GM18519 (cell line): ENCODE measurements around the gene MED25.

ENCODE experiments used
- ATAC-seq: cut with Tn5 transposase; IDR thresholded peaks from one replicate; pipeline ENCODE4 v1.9.1; 2021; ENCODE audit warnings: mild to moderate bottlenecking, moderate library complexity; ENCODE audit not compliant: unreplicated experiment, low FRiP score

The MED25 gene

DNA sequence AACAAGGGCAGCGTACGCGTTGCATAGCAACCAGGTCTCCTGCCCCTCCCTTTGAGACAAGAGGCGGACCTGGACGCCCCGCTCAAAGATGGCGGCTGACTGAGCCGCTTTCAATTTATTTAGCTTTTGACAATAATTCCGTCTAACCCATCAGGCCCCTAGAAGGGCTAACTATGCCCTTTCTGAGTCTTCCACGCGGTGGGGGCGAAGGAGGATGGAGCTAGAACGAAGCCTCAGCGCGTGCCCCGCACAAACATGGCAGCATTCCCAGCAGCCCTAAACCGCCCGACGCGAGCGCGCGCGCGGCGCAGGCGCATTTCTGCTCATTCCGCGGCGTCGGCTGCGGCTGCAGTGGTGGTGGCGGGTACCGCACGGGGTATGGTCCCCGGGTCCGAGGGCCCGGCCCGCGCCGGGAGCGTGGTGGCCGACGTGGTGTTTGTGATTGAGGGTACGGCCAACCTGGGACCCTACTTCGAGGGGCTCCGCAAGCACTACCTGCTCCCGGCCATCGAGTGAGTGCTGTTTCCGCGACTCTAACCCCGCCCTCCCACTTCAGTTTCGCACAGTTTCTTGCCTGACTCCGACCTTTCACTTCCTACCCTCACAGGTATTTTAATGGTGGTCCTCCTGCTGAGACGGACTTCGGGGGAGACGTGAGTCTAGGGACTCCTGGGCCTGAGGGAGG is at the start of gene MED25:
Gene MED25, plus strand, starts transcription at position 326 of the 685 bp plus-strand sequence. Its CDS starts 53 bp downstream, at position 379.
- peak; percentile 43 for ATAC-seq

DNA sequence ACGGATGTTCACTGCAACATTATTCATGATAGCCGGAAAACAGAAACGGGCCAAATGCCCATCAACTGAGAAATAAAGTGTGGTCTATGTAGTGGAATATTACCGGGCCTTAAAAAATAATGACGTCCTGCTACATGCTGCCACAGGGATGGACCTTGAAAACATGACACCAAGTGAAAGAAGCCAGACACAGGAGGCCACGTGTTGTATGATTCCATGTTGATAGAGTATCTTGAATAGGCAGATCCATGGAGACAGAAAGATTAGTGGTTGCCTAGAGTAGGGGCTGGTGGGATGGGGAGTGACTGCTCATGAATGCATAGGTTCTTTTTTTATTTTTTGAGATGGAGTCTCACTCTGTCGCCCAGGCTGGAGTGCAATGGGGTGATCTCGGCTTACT is 47.6 kb upstream of the MED25 start:
- ATAC-seq = no peak

DNA sequence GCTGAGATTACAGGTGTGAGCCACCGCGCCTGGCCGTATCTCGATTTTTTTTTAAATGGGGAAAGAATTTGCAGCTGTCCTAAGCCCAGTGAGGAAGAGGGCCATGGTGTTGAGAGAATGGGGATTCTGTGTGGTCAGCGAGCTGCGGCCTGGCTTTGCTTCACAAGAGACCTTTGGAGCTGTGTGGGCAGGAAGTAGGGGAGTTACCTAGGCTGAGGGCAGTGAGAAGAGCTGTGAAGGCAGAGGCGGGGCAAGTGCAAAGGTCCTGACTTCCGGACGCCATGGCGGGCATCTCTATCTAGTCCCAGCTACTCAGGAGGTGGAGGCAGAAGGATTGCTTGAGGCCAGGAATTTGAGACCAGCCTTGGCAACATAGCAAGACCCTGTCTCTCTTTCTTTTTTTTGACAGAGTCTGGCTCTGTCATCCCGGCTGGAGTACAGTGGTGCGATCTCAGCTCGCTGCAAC is 46.4 kb upstream of the MED25 start:
- no peak for ATAC-seq

DNA sequence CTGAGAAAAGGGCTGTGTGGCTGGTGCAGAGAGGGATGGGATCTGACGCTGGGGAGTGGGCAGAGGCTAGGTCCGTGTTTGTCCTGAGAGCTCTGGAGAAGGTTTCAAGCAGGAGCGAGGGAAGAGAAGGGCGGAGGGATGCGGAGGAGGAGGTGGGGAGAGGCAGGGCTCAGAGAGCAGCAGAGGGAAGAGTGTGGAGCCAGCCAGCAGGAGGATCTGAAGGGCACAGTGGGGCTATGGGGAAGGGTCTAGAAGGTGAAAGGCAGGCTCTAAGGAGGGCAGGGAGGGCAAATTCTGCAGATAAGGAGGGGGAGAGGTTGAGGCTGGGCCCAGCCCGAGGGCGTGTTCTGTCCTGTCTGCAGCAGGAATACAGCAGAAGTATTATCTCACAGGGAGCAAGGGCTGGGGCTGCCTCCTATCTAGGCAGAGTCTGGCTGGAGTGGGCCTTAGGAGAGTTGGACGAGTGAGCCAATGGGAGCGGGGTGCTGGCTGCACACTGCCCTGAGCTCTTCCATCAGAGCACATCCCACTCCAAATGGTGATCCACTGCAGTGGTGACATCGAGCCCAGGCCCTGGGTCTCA is 45.1 kb upstream of the MED25 start:
- ATAC-seq = no peak

DNA sequence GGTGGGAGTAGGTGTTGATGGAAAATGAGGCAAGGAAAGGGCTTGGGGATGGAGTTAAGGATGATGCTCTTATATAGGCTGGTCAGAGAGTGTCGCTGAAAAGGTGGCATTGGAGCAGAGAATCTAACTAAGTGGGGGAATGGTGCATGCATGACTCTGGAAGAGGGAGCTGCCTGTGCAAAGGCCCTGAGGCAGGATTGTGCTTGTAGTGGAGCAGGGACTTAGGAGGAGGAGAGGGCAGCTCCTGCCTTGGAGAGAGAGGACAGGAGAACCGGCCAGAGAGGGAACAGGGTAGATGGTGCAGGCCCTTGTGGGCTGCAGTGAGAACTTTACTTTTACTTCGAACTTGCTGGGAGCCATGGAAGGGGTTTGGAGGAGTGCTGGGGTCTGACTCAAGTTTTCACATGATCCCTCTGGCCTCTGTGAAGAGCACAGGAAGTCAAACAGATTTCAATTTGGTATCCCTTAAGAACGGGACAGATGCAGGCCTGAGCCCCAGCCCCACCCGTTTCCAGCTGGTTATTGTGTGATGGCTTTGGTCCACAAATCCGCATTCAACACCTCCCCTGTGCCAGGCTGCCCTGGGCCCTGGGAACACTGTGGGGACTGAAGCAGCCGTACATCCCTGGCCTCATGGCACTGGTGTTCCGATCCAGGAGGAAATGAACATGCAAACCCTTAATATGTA is 44.3 kb upstream of the MED25 start:
- no peak for ATAC-seq

DNA sequence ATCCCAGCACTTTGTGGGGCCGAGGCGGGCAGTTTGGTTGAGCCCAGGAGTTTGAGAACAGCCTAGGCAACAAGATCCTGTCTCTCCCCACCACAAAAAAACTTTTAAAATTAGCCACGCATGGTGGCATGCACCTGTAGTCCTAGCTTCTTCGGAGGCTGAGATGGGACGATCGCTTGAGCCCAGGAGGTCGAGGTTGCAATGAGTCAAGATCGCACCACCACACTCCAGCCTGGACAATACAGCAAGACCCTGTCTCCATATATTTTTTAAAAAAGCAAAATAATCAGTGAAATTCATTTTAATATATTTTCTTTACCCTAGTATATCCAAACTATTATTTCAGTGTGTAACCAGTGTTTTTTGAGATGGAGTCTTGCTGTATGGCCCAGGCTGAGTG is 43.1 kb upstream of the MED25 start:
- no peak for ATAC-seq

DNA sequence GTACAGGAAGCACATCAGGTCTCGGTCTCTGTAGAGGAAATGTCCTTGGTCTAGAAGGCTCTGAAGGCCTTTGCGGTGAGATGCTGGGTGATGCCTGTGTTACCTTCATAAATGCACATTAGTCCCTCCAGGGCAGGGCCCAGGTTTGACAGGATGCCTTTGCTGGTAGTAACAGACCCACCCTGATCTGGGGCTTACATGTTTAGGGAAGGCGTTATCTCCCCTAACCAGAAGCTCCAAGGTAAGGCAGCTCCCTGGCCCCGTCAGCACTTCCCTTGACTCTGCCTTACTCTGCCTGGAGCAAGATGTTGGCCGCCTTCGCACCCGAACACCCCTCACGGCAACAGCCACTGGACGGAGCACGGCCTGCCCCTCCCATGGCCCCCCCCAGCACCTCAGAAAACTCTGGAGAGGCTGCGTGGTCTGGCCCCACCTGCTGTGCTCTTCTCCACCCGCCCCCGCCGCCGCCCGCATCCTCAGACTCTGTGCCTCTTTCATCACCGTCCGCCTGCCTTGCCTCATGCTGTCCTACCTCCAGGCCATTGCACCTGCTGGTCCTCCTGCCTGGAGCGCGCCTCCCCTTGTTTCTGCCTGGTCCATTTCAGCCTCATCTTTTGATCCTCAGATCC is 42.2 kb upstream of the MED25 start:
- no peak for ATAC-seq

DNA sequence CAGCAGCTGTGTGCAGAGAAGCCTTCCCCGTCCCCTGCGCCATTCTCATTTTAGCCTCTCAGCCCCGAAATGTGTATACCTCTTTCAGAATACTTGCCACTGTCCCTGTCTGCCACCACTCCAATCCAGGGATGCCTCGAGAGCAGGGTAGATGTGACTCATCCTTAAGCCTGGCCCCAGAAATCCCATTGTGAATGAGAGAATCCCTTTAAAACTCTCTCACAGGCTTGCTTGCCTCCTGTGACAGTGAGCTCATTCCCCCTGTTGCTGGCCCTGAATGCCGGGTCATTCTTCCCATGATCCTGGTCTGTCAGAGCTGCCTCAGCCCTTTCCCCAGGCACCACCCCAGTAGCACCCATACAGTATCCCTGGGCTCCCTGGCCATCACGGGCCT is 41.7 kb upstream of the MED25 start:
- ATAC-seq = no peak

DNA sequence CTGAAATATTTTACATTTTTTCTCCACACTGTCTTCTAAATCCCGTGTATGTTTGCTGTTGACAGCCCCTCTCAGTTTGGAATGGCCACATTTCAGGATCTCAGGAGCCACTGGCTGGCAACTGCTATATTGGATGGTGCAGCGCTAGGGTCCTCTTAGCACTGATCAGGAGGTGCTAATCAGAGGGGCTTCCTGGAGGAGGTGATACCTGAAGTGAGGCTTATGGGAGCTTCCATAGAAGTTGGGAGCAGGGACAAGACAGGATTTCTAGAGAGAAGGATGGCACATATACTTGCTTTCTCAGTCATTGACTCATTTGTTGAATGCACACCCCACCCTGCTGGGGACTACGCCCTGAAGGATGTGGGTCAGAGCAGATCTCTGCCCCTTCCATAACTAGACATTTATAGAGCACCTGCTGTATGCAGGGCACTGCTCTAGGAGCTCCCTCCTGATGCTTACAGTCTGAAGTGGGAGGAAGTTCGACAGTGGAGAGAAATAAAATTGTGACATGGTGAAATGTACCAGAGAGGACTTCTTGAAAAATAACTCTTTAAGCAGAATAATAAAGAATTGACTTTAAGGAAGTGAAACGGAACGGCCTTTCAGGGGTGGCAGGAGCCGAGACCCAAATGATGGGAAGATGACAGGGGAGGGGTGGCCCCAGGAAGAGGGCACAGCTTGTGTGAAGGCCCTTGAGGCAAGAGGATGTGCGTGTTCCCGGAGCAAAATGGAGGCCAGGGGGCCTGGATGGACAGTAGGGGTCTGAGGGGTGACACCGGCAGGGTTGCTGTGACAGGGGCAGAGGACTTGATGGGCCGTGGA is 38.1 kb upstream of the MED25 start:
- ATAC-seq = no peak

DNA sequence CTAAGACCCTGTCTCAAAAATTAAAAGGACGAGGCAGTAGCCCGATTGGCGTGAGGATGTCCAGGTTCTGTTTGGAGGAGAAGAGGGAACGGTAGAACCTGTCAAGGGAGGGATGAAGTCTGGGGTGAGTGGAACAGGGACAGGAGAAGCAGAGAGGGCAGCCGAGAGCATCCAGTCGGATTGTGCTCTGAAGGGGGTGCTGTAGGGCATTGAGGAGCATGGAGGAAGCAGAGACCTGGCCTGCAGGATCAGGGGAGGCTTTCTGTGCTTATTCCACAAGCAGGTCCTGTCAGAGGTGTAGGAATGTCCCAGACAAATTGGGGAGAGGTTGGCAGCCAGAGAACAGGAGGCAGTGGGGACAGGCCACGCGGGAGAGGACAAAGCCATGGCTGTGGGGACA is 37.2 kb upstream of the MED25 start:
- no peak for ATAC-seq

DNA sequence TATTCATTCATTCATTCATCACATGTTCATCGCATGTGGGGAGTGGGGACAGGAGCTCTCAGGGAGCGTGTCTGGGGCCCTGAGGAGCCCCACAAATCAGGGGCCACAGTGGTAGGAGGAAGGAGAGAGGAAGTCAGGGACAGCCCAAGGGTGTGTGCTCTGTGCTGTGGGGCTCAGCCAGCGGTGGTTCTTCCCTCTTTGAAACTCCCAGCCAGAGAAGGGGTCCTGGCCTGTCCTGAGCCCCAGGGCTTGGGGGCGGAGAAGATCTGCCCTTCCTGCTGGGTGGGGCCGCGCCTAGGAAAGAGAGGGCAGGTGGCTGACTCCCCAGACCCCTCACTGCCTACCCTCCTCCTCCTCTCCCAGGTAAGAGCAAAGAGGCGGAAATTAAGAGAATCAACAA is 36.7 kb upstream of the MED25 start:
- ATAC-seq = no peak

DNA sequence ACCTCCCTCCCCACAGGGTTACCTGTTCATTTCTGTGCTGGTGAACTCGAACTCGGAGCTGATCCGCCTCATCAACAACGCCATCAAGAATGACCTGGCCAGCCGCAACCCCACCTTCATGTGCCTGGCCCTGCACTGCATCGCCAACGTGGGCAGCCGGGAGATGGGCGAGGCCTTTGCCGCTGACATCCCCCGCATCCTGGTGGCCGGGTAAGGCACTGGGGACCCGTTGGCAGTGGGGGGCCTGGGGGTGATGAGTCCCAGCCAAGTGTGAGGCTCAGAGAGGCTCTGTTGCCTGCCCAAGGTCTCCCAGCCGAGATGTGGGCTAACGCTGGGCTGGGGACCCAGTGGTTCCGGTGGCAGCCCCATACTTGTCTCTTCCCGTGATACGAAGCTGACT is 35.6 kb upstream of the MED25 start:
- no peak for ATAC-seq

DNA sequence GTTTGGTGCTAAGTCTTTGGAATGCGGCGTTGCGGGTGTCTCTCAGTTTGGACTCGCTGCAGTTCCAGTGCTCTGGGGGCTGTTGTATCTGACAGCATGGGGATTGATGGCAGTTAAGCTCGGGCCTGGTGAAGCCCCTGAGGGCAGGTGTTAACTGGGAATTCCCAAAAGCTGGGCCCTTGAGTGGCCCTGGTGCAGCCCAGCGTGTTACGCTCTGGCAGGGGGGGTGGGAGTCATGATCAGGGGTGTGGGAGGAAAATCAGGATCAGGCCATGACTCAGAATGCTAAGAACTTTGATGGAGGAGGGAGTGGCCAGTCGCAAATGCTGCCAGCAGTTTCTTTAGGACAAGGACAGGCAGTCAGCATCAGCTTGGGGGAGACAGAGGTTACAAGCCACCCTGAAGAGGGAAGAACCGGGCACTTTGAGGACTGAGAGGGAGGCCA is 31.7 kb upstream of the MED25 start:
- ATAC-seq = no peak

DNA sequence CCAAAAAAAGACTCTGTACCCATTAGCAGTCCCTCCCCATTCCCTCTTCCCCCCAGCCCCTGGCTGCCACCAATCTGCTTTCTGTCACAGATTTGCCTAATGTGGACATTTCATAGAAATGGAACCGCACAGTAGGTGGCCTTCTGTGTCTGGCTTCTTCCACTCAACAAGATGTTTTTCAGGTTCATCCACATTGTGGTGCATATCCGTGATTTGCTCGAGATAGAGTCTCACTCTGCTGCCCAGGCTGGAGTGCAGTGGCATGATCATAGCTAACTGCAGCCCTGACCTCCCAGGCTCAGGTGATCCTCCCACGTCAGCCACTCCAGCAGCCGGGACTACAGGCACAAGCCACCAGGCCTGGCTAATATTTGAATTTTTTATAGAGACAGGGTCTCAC is 30.3 kb upstream of the MED25 start:
- ATAC-seq = no peak

DNA sequence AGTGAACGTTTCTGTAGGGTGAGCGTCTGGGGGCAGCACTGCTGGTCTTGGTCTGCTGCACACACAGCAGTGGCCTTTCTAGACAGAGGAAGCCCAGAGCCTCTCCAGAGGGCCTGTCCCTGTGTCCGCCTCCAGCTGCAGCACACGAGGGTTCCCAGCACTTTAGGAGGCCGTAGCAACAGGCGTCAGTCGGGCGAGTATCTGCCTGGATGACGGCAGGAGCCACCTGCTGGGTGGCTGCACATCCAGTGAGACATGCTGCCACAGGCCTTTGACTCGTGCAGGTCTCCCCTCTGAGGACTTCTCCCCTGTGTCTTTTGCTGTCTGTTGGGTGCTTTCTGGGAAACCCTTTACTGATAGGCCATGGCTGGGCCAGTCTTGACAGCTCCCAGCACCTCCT is 29.2 kb upstream of the MED25 start:
- ATAC-seq = no peak

DNA sequence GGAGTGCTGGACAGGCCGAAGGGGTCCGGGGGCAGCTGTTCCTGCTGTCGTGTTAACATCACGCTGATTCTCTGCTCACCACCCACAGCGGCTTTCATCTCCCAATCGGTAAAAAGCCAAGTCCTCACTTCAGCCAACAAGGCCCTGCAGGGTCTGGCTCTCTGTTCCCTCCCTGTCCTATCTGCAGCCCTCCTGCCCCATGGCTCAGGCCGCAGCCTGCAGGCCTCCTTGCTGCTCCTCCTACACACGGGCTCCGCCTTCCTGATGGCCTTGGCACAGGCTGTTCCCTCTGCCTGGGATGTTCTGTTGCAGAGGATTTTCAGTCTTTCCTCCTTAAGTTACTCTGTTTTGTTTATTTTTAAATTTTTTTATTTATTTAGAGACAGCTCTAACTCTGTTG is 27.2 kb upstream of the MED25 start:
- ATAC-seq = no peak

DNA sequence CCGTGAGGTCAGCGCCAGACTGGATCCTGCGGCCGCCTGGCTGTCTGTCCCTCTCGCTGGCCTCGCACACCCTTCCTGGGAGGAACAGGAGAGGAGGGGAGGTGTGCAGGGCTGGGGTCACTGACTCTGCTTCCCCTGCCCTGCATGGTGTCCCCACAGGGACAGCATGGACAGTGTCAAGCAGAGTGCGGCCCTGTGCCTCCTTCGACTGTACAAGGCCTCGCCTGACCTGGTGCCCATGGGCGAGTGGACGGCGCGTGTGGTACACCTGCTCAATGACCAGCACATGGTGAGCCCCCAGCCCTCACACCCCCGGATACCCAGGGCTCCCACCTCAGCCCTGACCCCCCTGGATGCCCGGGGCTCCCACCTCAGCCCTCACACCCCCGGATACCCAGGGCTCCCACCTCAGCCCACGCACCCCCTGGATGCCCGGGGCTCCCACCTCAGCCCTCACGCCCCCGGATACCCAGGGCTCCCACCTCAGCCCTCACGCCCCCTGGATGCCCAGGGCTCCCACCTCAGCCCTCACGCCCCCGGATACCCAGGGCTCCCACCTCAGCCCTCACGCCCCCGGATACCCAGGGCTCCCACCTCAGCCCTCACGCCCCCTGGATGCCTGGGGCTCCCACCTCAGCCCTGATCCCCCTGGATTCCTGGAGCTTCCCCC is 26.2 kb upstream of the MED25 start:
- ATAC-seq = no peak

DNA sequence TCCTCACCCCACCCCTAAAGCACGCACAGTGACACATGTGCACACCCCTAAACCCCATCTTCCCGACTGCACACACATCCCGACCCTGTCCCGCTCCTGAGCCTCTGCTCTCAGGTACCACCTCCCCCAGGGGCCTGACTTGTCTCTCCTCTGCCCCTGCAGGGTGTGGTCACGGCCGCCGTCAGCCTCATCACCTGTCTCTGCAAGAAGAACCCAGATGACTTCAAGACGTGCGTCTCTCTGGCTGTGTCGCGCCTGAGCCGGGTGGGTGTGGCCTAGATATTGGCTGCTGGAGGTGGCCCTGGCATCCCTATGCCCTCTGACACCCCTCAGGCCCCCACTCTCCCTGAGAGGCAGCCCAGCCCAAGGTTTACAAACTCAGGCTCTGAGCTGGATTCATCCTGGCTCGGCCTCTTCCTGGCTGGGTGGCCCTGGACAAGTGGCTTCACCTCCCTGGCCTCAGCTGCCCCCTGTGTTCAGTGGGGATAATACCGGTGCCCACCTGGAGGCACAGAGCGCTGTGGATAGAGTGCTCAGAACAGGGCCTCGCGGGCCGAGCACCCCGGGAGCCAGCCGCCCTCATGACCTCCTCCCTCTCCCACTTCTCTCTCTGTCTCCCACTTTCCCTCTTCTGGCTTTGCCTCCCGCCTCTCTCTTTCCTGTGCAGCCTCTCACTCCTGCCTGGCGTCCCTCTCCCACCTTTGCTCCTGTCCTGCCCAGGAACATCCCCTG is 25.1 kb upstream of the MED25 start:
- no peak for ATAC-seq

DNA sequence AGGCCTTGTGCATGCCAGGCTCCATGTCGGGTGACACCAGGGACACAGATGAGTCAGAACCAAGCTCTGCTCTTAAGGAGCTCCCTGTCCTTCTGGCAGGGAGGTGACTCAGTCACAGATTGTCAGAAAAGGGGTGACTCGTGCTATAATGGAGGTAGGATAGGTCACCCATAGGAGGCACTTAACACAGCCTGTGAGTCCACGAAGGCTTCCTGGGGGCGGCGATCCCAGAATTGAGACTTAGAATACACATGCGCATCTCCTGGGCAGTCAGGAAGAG is 24.6 kb upstream of the MED25 start:
- no peak for ATAC-seq

DNA sequence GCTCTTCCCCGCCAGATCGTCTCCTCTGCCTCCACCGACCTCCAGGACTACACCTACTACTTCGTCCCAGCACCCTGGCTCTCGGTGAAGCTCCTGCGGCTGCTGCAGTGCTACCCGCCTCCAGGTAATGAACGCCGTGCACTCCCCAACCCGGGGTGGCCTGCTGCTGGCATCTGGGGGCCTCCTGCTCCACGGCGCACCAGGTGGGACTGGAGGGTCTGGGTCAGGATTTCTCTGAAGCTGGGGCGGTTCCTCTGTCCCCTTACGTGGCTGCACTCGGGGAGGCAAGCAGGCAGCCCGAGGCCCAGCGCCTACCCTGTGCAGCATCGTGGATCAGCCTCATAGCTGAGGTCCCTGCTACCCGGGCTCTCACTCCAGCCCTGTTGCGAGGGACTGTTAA is 22.5 kb upstream of the MED25 start:
- no peak for ATAC-seq
